Measurements from ENCODE around the gene GRID1. TPM values are rescaled to one million over a fixed set of nuclear protein-coding genes. Genes with fewer than 3 reads are reported as not detected.
A peak's percentile ranks its signal among the peaks of the same experiment; 100 is the strongest.
"Not testable (repeated sequence)": the region's sequence is repeated elsewhere in the genome, so short reads cannot be mapped to it uniquely, and the experiment has no call there.

The GRID1 gene
- total and polyA plus RNA-seq, 5 donors: 0.06 to 1.8 (median 0.29) TPM

- DNase-seq; H3K27me3 ChIP-seq (ENCODE audit: control insufficient read depth, insufficient read depth); intact Hi-C loops (cut with DNase I); H3K4me1 ChIP-seq (ENCODE audit: control insufficient read depth, insufficient read depth, low read length); H3K4me3 ChIP-seq (ENCODE audit: low read length); ATAC-seq; H3K9me3 ChIP-seq (ENCODE audit: control insufficient read depth, low read length); H3K27ac ChIP-seq (ENCODE audit: low read length): not testable (repeated sequence)
- WGBS: 91% methylated on average over 4 of the region's 4 CpGs
Measured at GRCh38 chr10:86076497-86076896, 290.1 kb downstream of the GRID1 start.

GRCh38 chr10:86075512-86075911 lies 291.1 kb downstream of the GRID1 start:
- no peaks in the 10 kb centered on the region for H3K27me3 ChIP-seq (ENCODE audit: control insufficient read depth, insufficient read depth)
- intact Hi-C loops (cut with DNase I): no loop called here
- ATAC-seq (no peak), DNase-seq (no peak)
- H3K4me1 ChIP-seq (ENCODE audit: control insufficient read depth, insufficient read depth, low read length): no peaks in the 10 kb centered on the region
- H3K4me3 ChIP-seq (ENCODE audit: low read length): no peak overlapping the region
- no peak overlapping the region for H3K27ac ChIP-seq (ENCODE audit: low read length)
- H3K9me3 ChIP-seq (ENCODE audit: control insufficient read depth, low read length): no peaks in the 10 kb centered on the region
- WGBS: 83% methylated on average over 3 of the region's 3 CpGs

- Histone ChIP-seq H3K9me3 (ENCODE audit: control insufficient read depth, low read length) (no peaks in the 10 kb centered on the region), H3K27me3 (ENCODE audit: control insufficient read depth, insufficient read depth) (no peaks in the 10 kb centered on the region), H3K4me1 (ENCODE audit: control insufficient read depth, insufficient read depth, low read length) (no peaks in the 10 kb centered on the region), H3K27ac (ENCODE audit: low read length) (no peak overlapping the region), H3K4me3 (ENCODE audit: low read length) (no peak overlapping the region)
- intact Hi-C loops (cut with DNase I): no loop called here
- ATAC-seq (no peak), DNase-seq (no peak)
- 82% methylated on average over 5 of the region's 5 CpGs for WGBS
Measured at GRCh38 chr10:86074294-86074693, 292.3 kb downstream of the GRID1 start.

GRCh38 chr10:86073199-86073977 lies 293.2 kb downstream of the GRID1 start:
- 70% methylated on average over 7 of the region's 7 CpGs for WGBS

GRCh38 chr10:86072413-86072812 lies 294.2 kb downstream of the GRID1 start:
- intact Hi-C loops (cut with DNase I): no loop called here
- H3K9me3 ChIP-seq (ENCODE audit: control insufficient read depth, low read length): no peaks in the 10 kb centered on the region
- 72% methylated on average over 5 of the region's 5 CpGs for WGBS
- H3K4me1 ChIP-seq (ENCODE audit: control insufficient read depth, insufficient read depth, low read length): no peaks in the 10 kb centered on the region
- H3K27ac ChIP-seq (ENCODE audit: low read length): no peak overlapping the region
- no peak for ATAC-seq
- H3K27me3 ChIP-seq (ENCODE audit: control insufficient read depth, insufficient read depth): no peaks in the 10 kb centered on the region
- no peak overlapping the region for H3K4me3 ChIP-seq (ENCODE audit: low read length)
- DNase-seq: no peak

More at GRCh38 chr10:86073199-86073977, 293.2 kb downstream of the GRID1 start:
- ATAC-seq (no peak), DNase-seq (no peak)
- no peaks in the 10 kb centered on the region for H3K9me3 ChIP-seq (ENCODE audit: control insufficient read depth, low read length)
- intact Hi-C loops (cut with DNase I): no loop called here
- no peaks in the 10 kb centered on the region for H3K27me3 ChIP-seq (ENCODE audit: control insufficient read depth, insufficient read depth)
- no peaks in the 10 kb centered on the region for H3K4me1 ChIP-seq (ENCODE audit: control insufficient read depth, insufficient read depth, low read length)
- no peak overlapping the region for H3K27ac ChIP-seq (ENCODE audit: low read length)
- H3K4me3 ChIP-seq (ENCODE audit: low read length): no peak overlapping the region

GRCh38 chr10:86071758-86072157 lies 294.8 kb downstream of the GRID1 start:
- 75% methylated on average over 4 of the region's 4 CpGs for WGBS
- Histone ChIP-seq H3K4me3 (ENCODE audit: low read length) (no peak overlapping the region), H3K27ac (ENCODE audit: low read length) (no peak overlapping the region), H3K27me3 (ENCODE audit: control insufficient read depth, insufficient read depth) (no peaks in the 10 kb centered on the region), H3K9me3 (ENCODE audit: control insufficient read depth, low read length) (no peaks in the 10 kb centered on the region), H3K4me1 (ENCODE audit: control insufficient read depth, insufficient read depth, low read length) (no peaks in the 10 kb centered on the region)
- ATAC-seq: no peak
- DNase-seq: no peak
- intact Hi-C loops (cut with DNase I): no loop called here

- WGBS: 89% methylated on average over 5 of the region's 5 CpGs
Measured at GRCh38 chr10:86071145-86071544, 295.4 kb downstream of the GRID1 start.

GRCh38 chr10:86070278-86070677 lies 296.3 kb downstream of the GRID1 start:
- Histone ChIP-seq H3K27me3 (ENCODE audit: control insufficient read depth, insufficient read depth) (no peaks in the 10 kb centered on the region), H3K4me1 (ENCODE audit: control insufficient read depth, insufficient read depth, low read length) (no peaks in the 10 kb centered on the region), H3K9me3 (ENCODE audit: control insufficient read depth, low read length) (no peaks in the 10 kb centered on the region), H3K4me3 (ENCODE audit: low read length) (no peak overlapping the region), H3K27ac (ENCODE audit: low read length) (no peak overlapping the region)
- no peak for DNase-seq
- no peak for ATAC-seq
- intact Hi-C loops (cut with DNase I): no loop called here
- WGBS: 88% methylated on average over 1 of the region's 1 CpG

More at GRCh38 chr10:86071145-86071544, 295.4 kb downstream of the GRID1 start:
- Histone ChIP-seq H3K4me1 (ENCODE audit: control insufficient read depth, insufficient read depth, low read length) (no peaks in the 10 kb centered on the region), H3K27me3 (ENCODE audit: control insufficient read depth, insufficient read depth) (no peaks in the 10 kb centered on the region), H3K4me3 (ENCODE audit: low read length) (no peak overlapping the region), H3K9me3 (ENCODE audit: control insufficient read depth, low read length) (no peaks in the 10 kb centered on the region), H3K27ac (ENCODE audit: low read length) (no peak overlapping the region)
- intact Hi-C loops (cut with DNase I): no loop called here
- DNase-seq: no peak
- no peak for ATAC-seq

- 64% methylated on average over 10 of the region's 10 CpGs for WGBS
- Histone ChIP-seq H3K4me1 (ENCODE audit: control insufficient read depth, insufficient read depth, low read length) (no peaks in the 10 kb centered on the region), H3K4me3 (ENCODE audit: low read length) (no peak overlapping the region), H3K27ac (ENCODE audit: low read length) (no peak overlapping the region), H3K9me3 (ENCODE audit: control insufficient read depth, low read length) (no peaks in the 10 kb centered on the region), H3K27me3 (ENCODE audit: control insufficient read depth, insufficient read depth) (no peaks in the 10 kb centered on the region)
- ATAC-seq: peak; percentile 23 to 56
- no peak for DNase-seq
- intact Hi-C loops (cut with DNase I): no loop called here
Measured at GRCh38 chr10:86068231-86069054, 298.2 kb downstream of the GRID1 start.

GRCh38 chr10:86067436-86068050 lies 299.1 kb downstream of the GRID1 start:
- intact Hi-C loops (cut with DNase I): no loop called here
- DNase-seq (no peak), ATAC-seq (no peak)
- 78% methylated on average over 5 of the region's 5 CpGs for WGBS
- Histone ChIP-seq H3K4me1 (ENCODE audit: control insufficient read depth, insufficient read depth, low read length) (no peaks in the 10 kb centered on the region), H3K27me3 (ENCODE audit: control insufficient read depth, insufficient read depth) (no peaks in the 10 kb centered on the region), H3K9me3 (ENCODE audit: control insufficient read depth, low read length) (no peaks in the 10 kb centered on the region), H3K4me3 (ENCODE audit: low read length) (no peak overlapping the region), H3K27ac (ENCODE audit: low read length) (no peak overlapping the region)

GRCh38 chr10:86066696-86067095 lies 299.9 kb downstream of the GRID1 start:
- 85% methylated on average over 8 of the region's 8 CpGs for WGBS
- ATAC-seq: no peak
- Histone ChIP-seq H3K27ac (ENCODE audit: low read length) (no peak overlapping the region), H3K27me3 (ENCODE audit: control insufficient read depth, insufficient read depth) (no peaks in the 10 kb centered on the region), H3K4me3 (ENCODE audit: low read length) (no peak overlapping the region), H3K9me3 (ENCODE audit: control insufficient read depth, low read length) (no peaks in the 10 kb centered on the region), H3K4me1 (ENCODE audit: control insufficient read depth, insufficient read depth, low read length) (no peaks in the 10 kb centered on the region)
- intact Hi-C loops (cut with DNase I): no loop called here
- no peak for DNase-seq
